Activated T-helper 2 cell treated with anti-CD3 and anti-CD28 coated beads, Interferon-gamma antibody, Interleukin-2, Interleukin-4, amounts not matched to agents 10 μg/mL and 5 μg/mL and 100 μg/mL, durations not matched to agents 14 hours and 24 hours and 36 hours (primary cell): Measurements from ENCODE around the gene ULK3. TPM values are rescaled to one million over a fixed set of nuclear protein-coding genes. Genes with fewer than 3 reads are reported as not detected.
A peak's percentile ranks its signal among the peaks of the same experiment; 100 is the strongest.

Experiments
- DNase-seq: peaks from one replicate; pipeline ENCODE4 v3.0.0; 2021; ENCODE audit warnings: low spot score
- H3K27ac Mint-ChIP-seq: one replicate; pipeline ENCODE4 v1.8.0; 2021; ENCODE audit warnings: mixed read lengths
- H3K27me3 Mint-ChIP-seq: one replicate; pipeline ENCODE4 v1.8.0; 2021; ENCODE audit warnings: low read depth, mixed read lengths
- H3K36me3 Mint-ChIP-seq: one replicate; pipeline ENCODE4 v1.8.0; 2021; ENCODE audit warnings: low read depth, mixed read lengths
- H3K4me1 Mint-ChIP-seq: one replicate; pipeline ENCODE4 v1.8.0; 2021; ENCODE audit warnings: low read depth, mixed read lengths
- H3K4me3 Mint-ChIP-seq: one replicate; pipeline ENCODE4 v1.8.0; 2021; ENCODE audit warnings: low read depth, mild to moderate bottlenecking, moderate library complexity, mixed read lengths
- H3K9me3 Mint-ChIP-seq: one replicate; pipeline ENCODE4 v1.8.0; 2021; ENCODE audit warnings: mixed read lengths
- intact Hi-C: fragments of 100-400 bp; cut with micrococcal nuclease; formaldehyde crosslinking; loops from one replicate; pipeline ENCODE4 v1.15.1; 2023
- total RNA-seq: library from RNA; stranded (reverse); gene quantifications from 2 replicates; pipeline ENCODE4 v1.2.3, GENCODE V29; 2022

Gene ULK3
- total RNA-seq, 1 donor from 2014 or later, result 47.7 TPM

- DNase-seq, result no peak
- intact Hi-C loops, result no loop called here
- Mint-ChIP-seq H3K4me3 (no peak overlapping the region), H3K36me3 (peaks cover 38% of the 10 kb centered on the region), H3K27me3 (no peaks in the 10 kb centered on the region), H3K4me1 (peaks cover 44% of the 10 kb centered on the region), H3K27ac (peak overlapping the region; percentile 48), H3K9me3 (no peaks in the 10 kb centered on the region)
These were observed 20.5 kb upstream of the ULK3 start for GRCh38 chr15:74863239-74864056.

GRCh38 chr15:74858369-74858740 is 15.4 kb upstream of the ULK3 start:
- Mint-ChIP-seq H3K4me3 (no peak overlapping the region), H3K27ac (peak overlapping the region; percentile 67), H3K4me1 (peaks cover 27% of the 10 kb centered on the region), H3K36me3 (peaks cover 7% of the 10 kb centered on the region), H3K27me3 (no peaks in the 10 kb centered on the region), H3K9me3 (no peaks in the 10 kb centered on the region)
- no peak for DNase-seq
- intact Hi-C loops, result loop anchor here (5.0 kb wide), 1 partner anchor 44 kb away; no protein-coding TSS in a partner anchor

GRCh38 chr15:74857671-74858368 is 14.9 kb upstream of the ULK3 start:
- intact Hi-C loops, result loop anchor here (5.0 kb wide), 1 partner anchor 44 kb away; no protein-coding TSS in a partner anchor
- no peak for DNase-seq
- Mint-ChIP-seq H3K9me3 (no peaks in the 10 kb centered on the region), H3K36me3 (peaks cover 13% of the 10 kb centered on the region), H3K27me3 (no peaks in the 10 kb centered on the region), H3K4me3 (no peak overlapping the region), H3K27ac (peak overlapping the region; percentile 67), H3K4me1 (peaks cover 28% of the 10 kb centered on the region)

- H3K9me3 Mint-ChIP-seq, result no peaks in the 10 kb centered on the region
- H3K27me3 Mint-ChIP-seq, result no peaks in the 10 kb centered on the region
- no peak overlapping the region for H3K4me3 Mint-ChIP-seq
- peak overlapping the region; percentile 36 for H3K27ac Mint-ChIP-seq
- peaks cover 28% of the 10 kb centered on the region for H3K4me1 Mint-ChIP-seq
- intact Hi-C loops, result loop anchor here (5.0 kb wide), 1 partner anchor 45 kb away; no protein-coding TSS in a partner anchor
- DNase-seq, result no peak
- peaks cover 18% of the 10 kb centered on the region for H3K36me3 Mint-ChIP-seq
These were observed 14.2 kb upstream of the ULK3 start for GRCh38 chr15:74857082-74857655.

GRCh38 chr15:74856537-74856936 is 13.6 kb upstream of the ULK3 start:
- peaks cover 22% of the 10 kb centered on the region for H3K36me3 Mint-ChIP-seq
- DNase-seq, result no peak
- H3K4me3 Mint-ChIP-seq, result no peak overlapping the region
- H3K27ac Mint-ChIP-seq, result no peak overlapping the region
- no peaks in the 10 kb centered on the region for H3K9me3 Mint-ChIP-seq
- H3K27me3 Mint-ChIP-seq, result no peaks in the 10 kb centered on the region
- H3K4me1 Mint-ChIP-seq, result peaks cover 28% of the 10 kb centered on the region
- intact Hi-C loops, result loop anchor here (5.0 kb wide), 1 partner anchor 46 kb away; no protein-coding TSS in a partner anchor

- no peak for DNase-seq
- Mint-ChIP-seq H3K9me3 (no peaks in the 10 kb centered on the region), H3K27me3 (no peaks in the 10 kb centered on the region), H3K27ac (peak overlapping the region; percentile 11), H3K36me3 (peaks cover 27% of the 10 kb centered on the region), H3K4me3 (no peak overlapping the region), H3K4me1 (peaks cover 26% of the 10 kb centered on the region)
- intact Hi-C loops, result loop anchor here (5.0 kb wide), 1 partner anchor 46 kb away; no protein-coding TSS in a partner anchor
These were observed 12.9 kb upstream of the ULK3 start for GRCh38 chr15:74855857-74856256.

GRCh38 chr15:74854453-74855022 is 11.6 kb upstream of the ULK3 start:
- Mint-ChIP-seq H3K36me3 (peaks cover 31% of the 10 kb centered on the region), H3K27ac (no peak overlapping the region), H3K4me3 (no peak overlapping the region), H3K27me3 (no peaks in the 10 kb centered on the region), H3K4me1 (peaks cover 24% of the 10 kb centered on the region), H3K9me3 (no peaks in the 10 kb centered on the region)
- DNase-seq, result no peak
- intact Hi-C loops, result loop anchor here (5.0 kb wide), 1 partner anchor 48 kb away; no protein-coding TSS in a partner anchor

GRCh38 chr15:74851960-74852359 is 9.0 kb upstream of the ULK3 start:
- DNase-seq, result no peak
- Mint-ChIP-seq H3K4me1 (peaks cover 7% of the 10 kb centered on the region), H3K27ac (no peak overlapping the region), H3K36me3 (peaks cover 47% of the 10 kb centered on the region), H3K9me3 (no peaks in the 10 kb centered on the region), H3K27me3 (no peaks in the 10 kb centered on the region), H3K4me3 (no peak overlapping the region)
- intact Hi-C loops, result no loop called here

- Mint-ChIP-seq H3K27me3 (no peaks in the 10 kb centered on the region), H3K4me1 (peaks cover 9% of the 10 kb centered on the region), H3K27ac (no peak overlapping the region), H3K36me3 (peaks cover 55% of the 10 kb centered on the region), H3K9me3 (no peaks in the 10 kb centered on the region), H3K4me3 (no peak overlapping the region)
- DNase-seq, result no peak
- intact Hi-C loops, result no loop called here
These were observed 7.4 kb upstream of the ULK3 start for GRCh38 chr15:74850393-74850792.

GRCh38 chr15:74847432-74847831 is 4.5 kb upstream of the ULK3 start:
- Mint-ChIP-seq H3K4me1 (peaks cover 24% of the 10 kb centered on the region), H3K27ac (no peak overlapping the region), H3K9me3 (no peaks in the 10 kb centered on the region), H3K27me3 (no peaks in the 10 kb centered on the region), H3K36me3 (peaks cover 54% of the 10 kb centered on the region), H3K4me3 (no peak overlapping the region)
- no peak for DNase-seq
- intact Hi-C loops, result no loop called here

GRCh38 chr15:74845581-74845980 is 2.6 kb upstream of the ULK3 start:
- DNase-seq, result no peak
- H3K4me1 Mint-ChIP-seq, result peaks cover 38% of the 10 kb centered on the region
- intact Hi-C loops, result loop anchor here (1.0 to 2.0 kb wide), 6 partner anchors 28 to 105 kb away; partner anchors contain the start of gene SCAMP2
- peak overlapping the region; percentile 92 for H3K27ac Mint-ChIP-seq
- peaks cover 51% of the 10 kb centered on the region for H3K36me3 Mint-ChIP-seq
- H3K9me3 Mint-ChIP-seq, result no peaks in the 10 kb centered on the region
- peak overlapping the region; percentile 18 for H3K4me3 Mint-ChIP-seq
- no peaks in the 10 kb centered on the region for H3K27me3 Mint-ChIP-seq

- Mint-ChIP-seq H3K36me3 (peaks cover 51% of the 10 kb centered on the region), H3K27me3 (no peaks in the 10 kb centered on the region), H3K27ac (peak overlapping the region; percentile 92), H3K4me3 (peak overlapping the region; percentile 18), H3K9me3 (no peaks in the 10 kb centered on the region), H3K4me1 (peaks cover 38% of the 10 kb centered on the region)
- peak; percentile 60 for DNase-seq
- intact Hi-C loops, result loop anchor here (1.0 to 2.0 kb wide), 6 partner anchors 28 to 106 kb away; partner anchors contain the start of gene SCAMP2
These were observed 2.2 kb upstream of the ULK3 start for GRCh38 chr15:74845208-74845568.
